BJ (cell line): ENCODE data around the gene NRCAM. TPM values are rescaled to one million over a fixed set of nuclear protein-coding genes. Genes with fewer than 3 reads are reported as not detected.

ENCODE experiments used
- CTCF ChIA-PET: fragments of 350-600 bp; formaldehyde crosslinking; extraction: SDS; loops from one replicate; lab custom pipeline; 2021; ENCODE audit warnings: antibody characterized with exemption, inconsistent platforms; lab: Yijun Ruan, JAX
- POLR2A ChIA-PET: fragments of 300-600 bp; sonication (Branson Sonifier 250); formaldehyde crosslinking; extraction: SDS; loops from one replicate; lab custom pipeline; 2021; ENCODE audit warnings: antibody characterized with exemption; lab: Charles Lee
- DNase-seq: peaks from one replicate; pipeline ENCODE4 v3.0.0-alpha.2; 2011; ENCODE audit warnings: low read depth
- H3K27me3 ChIP-seq: 2 replicates; pipeline ENCODE4 v1.6.0; 2011; ENCODE audit warnings: low read length; ENCODE audit not compliant: control insufficient read depth, insufficient read depth
- H3K36me3 ChIP-seq: 2 replicates; pipeline ENCODE4 v1.5.1; 2011; ENCODE audit warnings: low read length; ENCODE audit not compliant: control insufficient read depth, insufficient read depth
- H3K4me3 ChIP-seq: 2 replicates; pipeline ENCODE4 v1.5.1; 2011; ENCODE audit warnings: low read depth, mild to moderate bottlenecking, control low read depth, low read length
- CTCF ChIP-seq: IDR thresholded peaks from 2 replicates; pipeline ENCODE4 v1.5.1; 2011; ENCODE audit warnings: low read depth, mild to moderate bottlenecking, control low read depth, inconsistent platforms, low read length, moderate library complexity; ENCODE audit not compliant: insufficient read depth
- polyA plus RNA-seq: library from polyadenylated mRNA; depleted of rRNA; stranded (reverse); fragments of >200 nt; gene quantifications from 2 replicates; pipeline ENCODE4 v1.2.3, GENCODE V29; 2011

NRCAM gene
- polyA plus RNA-seq, 1 experiment, result 1.1 TPM

GRCh38 chr7:108244110-108244509 is 212.1 kb downstream of the NRCAM start:
- CTCF ChIA-PET, result interaction anchor here (2.0 to 2.3 kb wide), 2 partner anchors 8 to 22 kb away, joined by 4 to 9 read pairs; no protein-coding TSS in a partner anchor
- no peak for DNase-seq
- Histone ChIP-seq H3K36me3 (no peaks in the 10 kb centered on the region), H3K27me3 (no peaks in the 10 kb centered on the region), H3K4me3 (no peak overlapping the region)
- POLR2A ChIA-PET, result no interaction called here
- TF ChIP-seq CTCF, result no peak

- Histone ChIP-seq H3K27me3 (no peaks in the 10 kb centered on the region), H3K36me3 (no peaks in the 10 kb centered on the region), H3K4me3 (no peak overlapping the region)
- no peak for DNase-seq
- CTCF ChIA-PET, result no interaction called here
- POLR2A ChIA-PET, result no interaction called here
- TF ChIP-seq CTCF, result no peak
Observed at GRCh38 chr7:108239501-108240225, 216.6 kb downstream of the NRCAM start.

GRCh38 chr7:108236681-108237415 is 219.4 kb downstream of the NRCAM start:
- TF ChIP-seq CTCF, result no peak
- CTCF ChIA-PET, result interaction anchor here (0.9 to 1.9 kb wide), 3 partner anchors 8 to 260 kb away, joined by 3 to 9 read pairs (median 3); no protein-coding TSS in a partner anchor
- no peaks in the 10 kb centered on the region for H3K36me3 ChIP-seq
- POLR2A ChIA-PET, result interaction anchor here (0.7 kb wide), 1 partner anchor 45 kb away, joined by 7 read pairs; no protein-coding TSS in a partner anchor
- no peaks in the 10 kb centered on the region for H3K27me3 ChIP-seq
- no peak for DNase-seq
- H3K4me3 ChIP-seq, result no peak overlapping the region

- POLR2A ChIA-PET, result no interaction called here
- no peak for DNase-seq
- Histone ChIP-seq H3K27me3 (no peaks in the 10 kb centered on the region), H3K4me3 (no peak overlapping the region), H3K36me3 (no peaks in the 10 kb centered on the region)
- CTCF ChIA-PET, result interaction anchor here (1.1 to 1.9 kb wide), 3 partner anchors 8 to 13 kb away, joined by 3 to 9 read pairs (median 3); no protein-coding TSS in a partner anchor
- TF ChIP-seq CTCF, result no peak
Observed at GRCh38 chr7:108235451-108236061, 220.7 kb downstream of the NRCAM start.
